GM21360 (cell line): ENCODE measurements around the gene TMEM179.

Source experiments
- ATAC-seq: cut with Tn5 transposase; IDR thresholded peaks from one replicate; pipeline ENCODE4 v1.9.1; 2021; ENCODE audit warnings: mild to moderate bottlenecking, moderate library complexity; ENCODE audit not compliant: unreplicated experiment

Gene TMEM179

GRCh38 chr14:104600141-104600643, 4.4 kb downstream of the TMEM179 start:
- no peak for ATAC-seq

GRCh38 chr14:104599446-104599845, 5.1 kb downstream of the TMEM179 start:
- no peak for ATAC-seq

DNA sequence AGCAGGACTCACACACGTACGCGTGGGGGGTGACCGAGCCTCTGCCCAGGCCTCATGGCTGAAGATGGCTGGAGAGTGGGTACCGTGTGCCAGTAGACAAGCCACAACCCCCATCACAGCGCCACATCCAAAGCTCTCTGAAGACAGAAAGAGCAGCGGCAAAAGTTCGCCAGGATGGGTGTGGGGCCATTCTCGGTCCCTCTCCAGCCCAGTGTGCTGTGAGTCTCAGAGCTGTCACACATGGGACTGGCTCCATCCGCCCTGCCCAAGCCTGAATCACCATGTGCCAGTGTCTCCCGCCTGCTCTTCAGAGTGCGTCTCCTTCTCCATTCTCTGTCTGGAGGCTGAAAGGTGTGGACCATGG, 5.7 kb downstream of the TMEM179 start:
- ATAC-seq = no peak

DNA sequence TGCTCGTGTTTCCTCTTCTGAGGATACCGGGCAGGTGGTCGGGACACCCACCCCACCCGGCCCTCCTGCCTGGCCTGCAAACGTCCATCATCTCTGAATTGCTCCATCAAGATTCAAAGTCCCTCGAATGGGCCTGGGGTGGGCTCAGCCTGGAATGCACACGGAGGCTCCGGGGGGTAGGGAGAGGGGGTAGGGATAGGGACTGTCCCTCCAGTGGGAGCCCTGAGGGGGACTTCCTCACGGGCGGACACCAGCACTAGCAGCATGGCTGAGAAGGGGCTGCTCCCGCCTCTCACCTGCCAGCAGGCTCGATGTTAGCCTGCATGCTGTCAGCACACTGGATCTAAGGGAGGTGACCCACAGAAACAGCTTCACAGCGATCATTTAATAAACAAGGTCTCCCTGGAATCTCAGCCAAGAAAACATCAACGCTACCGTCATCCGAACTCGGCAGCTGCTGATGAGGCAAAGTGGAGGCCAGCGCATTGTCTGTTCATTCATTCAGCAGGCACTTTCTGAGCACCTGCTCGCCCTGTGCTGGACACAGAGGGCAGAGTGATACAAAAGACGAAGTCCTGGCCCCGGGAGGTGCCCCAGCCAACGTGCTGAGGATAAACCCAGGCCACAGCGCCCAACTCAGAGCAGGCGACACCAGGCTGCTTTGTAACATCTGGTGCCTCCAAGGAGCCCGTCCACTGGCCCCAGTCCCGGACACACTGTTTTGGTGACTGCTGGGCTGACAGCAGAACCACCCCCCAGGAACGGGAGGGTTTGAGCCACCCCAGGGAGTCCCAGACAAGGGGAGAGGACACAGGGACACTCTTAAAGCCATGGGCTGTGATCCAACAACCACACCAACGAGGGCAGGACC, 6.3 kb downstream of the TMEM179 start:
- ATAC-seq = no peak

DNA sequence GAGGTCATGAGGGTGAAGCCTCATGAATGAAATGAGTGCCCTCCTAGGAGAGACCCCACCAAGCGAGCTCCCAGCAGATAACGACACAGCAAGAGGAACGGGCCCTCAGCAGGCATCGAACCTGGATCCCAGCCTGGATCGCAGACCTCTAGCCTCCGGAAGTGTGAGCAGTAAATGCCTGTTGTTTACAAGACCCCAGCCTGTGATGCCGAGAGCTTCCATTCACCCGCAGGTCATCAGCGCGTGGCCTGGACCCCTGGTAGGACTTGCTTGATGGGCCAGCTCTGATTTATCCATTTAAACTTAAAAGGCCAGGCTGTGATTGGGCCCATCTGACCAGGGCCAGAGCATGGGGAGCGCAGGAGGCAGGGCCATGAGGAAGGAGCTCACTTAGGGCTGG, 7.0 kb downstream of the TMEM179 start:
- no peak for ATAC-seq

DNA sequence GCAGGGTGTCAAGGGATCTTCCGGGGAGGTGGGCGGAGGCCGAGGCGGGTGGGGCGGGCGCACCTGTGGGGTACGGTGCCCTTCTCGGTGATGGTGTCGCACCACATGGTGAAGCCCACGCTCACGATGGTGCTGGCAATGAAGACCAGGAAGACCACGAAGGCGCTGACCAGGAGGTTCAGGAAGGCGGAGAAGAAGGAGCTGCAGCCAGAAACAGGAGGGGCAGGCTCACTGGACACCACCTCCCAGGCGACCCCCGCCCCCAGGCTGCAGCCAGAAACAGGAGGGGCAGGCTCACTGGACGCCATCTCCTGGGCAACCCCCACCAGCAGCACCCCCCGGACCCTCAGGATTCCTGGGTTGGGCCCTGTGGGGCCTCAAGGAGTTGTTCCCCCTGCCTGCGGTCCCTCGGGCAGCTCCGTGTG, 7.6 kb downstream of the TMEM179 start:
- ATAC-seq = no peak

GRCh38 chr14:104596451-104596918, 8.1 kb downstream of the TMEM179 start:
- no peak for ATAC-seq

GRCh38 chr14:104595911-104596450, 8.6 kb downstream of the TMEM179 start:
- ATAC-seq = no peak

- no peak for ATAC-seq
These were observed 9.4 kb downstream of the TMEM179 start for GRCh38 chr14:104595116-104595675.

DNA sequence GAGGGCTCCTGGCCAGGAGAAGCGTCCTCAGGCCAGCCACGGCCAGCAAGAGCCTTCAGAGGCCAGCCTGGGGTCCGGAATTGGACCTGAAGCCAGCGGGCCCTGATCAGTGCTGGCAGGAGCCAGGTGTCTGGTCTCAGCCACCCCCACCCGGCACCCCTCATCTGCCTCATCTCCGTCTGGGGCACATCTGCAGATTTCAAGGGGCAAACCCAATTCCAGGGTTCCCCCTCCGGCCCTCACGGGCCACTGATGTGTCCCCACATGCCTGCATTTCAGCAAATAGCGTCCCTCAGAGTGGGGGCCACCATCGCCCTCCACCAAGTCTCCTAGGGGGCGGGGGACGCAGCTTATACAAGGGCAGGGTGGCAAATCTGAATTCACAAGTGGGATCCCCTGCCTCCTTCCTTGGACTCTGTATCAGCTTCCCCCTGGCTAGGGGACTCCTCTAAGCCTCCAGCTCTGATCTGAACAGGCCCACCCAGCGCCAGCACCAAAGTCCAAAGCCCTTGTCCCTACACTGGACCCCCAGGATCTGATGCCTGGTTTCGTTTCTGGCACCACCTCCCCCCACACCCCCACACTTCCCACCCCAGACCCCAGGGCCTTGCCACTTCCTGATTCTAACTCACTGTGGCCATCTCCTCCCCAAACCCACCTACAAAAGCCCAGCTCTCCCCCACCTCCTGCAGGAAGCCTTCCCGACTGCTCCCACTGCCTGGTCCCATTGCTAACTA, 10.1 kb downstream of the TMEM179 start:
- no peak for ATAC-seq

DNA sequence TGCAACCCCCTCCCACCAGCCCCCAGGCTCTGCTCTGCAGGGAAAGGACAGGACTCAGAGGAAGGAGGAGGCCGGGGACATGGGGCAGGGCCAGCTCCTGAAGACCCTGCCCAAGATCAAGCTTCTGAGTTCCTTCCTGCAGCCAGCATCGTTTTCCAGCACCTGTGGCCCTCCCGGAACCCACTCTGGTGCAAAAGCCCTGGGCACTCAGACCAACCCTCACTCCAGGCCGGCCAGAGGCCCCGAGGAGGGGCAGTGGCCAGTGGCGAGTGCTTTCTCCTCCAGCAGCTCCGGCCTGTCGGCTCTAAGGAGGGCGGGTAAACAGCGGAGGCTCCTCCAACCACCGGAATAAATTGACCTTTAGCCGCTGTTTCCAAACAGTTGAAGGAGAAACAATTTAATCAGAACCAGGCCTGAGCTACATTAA, 10.8 kb downstream of the TMEM179 start:
- ATAC-seq = no peak

DNA sequence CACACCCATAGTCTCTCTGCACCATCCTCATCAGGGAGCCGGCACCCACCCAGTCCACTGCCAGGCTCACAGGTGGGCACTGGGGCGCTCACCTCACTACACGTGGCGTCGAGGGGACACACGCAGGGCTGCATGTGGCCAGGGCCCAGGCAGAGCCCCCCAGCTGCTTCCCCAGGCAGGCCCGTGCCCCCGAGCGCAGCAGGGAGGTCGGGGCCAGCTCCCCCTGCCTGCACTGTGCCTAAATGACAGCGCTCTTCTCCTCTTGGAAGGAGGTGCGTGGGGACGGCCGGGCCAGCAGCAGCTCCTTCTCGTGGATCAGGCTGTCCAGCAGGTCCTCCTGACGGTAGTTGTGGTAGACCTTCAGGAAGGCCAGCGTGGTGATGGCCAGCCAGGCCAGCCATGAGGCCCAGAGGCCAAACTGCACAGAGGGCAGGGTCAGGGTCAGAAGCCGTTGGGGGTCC, 11.3 kb downstream of the TMEM179 start:
- ATAC-seq = no peak

DNA sequence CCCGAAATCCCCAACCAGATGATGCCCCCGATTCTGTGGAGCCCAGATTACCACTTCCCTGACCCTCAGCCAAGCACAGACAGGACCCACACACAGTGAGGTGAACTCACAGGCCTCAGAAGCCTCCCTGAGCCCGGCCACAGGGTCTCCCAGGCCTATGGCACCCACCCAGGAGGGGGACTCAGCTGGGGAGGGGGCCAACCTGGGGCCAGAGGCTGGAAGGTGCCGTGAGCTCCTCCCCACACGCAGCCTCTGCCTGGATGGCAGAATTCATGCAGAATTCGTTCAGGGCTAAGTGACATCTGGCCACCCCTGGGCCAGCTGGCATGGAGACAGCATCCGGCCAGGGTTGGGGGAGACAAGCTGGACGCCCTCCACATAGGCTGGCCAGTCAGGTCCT, 11.8 kb downstream of the TMEM179 start:
- no peak for ATAC-seq

- no peak for ATAC-seq
These were observed 12.3 kb downstream of the TMEM179 start for GRCh38 chr14:104592292-104592672.

- no peak for ATAC-seq
These were observed 12.9 kb downstream of the TMEM179 start for GRCh38 chr14:104591506-104592291.

DNA sequence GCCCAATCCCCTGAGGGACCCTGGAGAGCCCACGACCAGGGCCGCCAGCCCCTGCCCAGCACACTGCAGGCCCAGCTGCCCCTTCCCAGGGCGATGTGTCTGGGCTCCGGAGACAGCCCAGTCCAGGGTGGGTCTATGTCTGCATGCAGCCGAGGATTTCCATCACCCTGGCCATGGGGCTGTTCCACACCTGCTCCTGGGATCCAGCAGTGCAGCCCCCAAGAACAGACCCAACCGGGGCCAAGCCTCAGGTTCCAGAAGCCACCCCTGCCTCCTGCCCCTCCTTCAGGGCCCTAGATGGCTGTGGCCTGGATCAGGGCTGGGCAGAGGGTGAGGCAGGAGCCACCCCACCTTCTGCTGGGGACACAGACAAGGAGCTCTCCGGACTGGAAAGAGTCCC, 13.5 kb downstream of the TMEM179 start:
- no peak for ATAC-seq

GRCh38 chr14:104590240-104590965, 14.2 kb downstream of the TMEM179 start:
- no peak for ATAC-seq

DNA sequence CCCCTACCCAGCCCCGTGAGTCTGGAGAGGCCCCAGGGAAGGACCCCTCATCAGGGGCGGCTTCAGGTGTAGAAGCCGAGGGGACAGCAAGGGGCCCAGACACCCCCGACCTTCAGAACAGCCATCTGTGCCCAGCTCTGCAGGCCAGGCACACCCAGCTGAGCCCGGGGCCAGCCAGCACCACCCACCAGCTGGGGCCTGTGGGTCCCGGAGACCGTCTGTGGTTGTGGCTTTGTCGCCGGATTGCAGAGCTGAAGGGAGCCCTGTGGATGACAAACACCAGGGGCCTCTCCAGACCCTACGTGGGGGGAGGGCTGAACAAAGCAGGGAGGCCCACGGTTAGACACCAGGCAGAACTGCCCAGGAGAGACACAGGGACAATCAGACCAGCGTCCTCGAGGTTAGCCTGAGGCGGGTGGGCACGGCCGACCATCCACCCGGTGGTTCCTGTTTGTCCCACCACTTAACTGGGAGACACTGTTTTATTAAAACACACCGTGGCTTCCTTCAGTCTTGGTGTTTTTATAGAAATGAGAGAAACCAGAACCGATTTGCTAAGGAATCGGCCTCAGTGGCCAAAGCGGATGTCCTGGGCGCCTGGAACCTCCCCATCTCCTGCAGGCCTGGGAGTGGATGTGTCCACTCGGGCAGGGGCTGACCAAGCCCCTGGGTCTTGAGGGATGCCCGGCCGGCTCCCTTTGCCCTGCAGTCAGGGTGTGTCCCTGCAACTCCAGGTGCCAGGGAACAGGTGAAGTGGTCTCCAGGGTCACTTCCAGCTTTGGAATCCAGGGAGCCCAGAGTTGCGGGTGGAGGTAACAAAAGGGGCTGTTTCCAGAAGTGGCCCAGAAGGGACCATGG, 15.0 kb downstream of the TMEM179 start:
- no peak for ATAC-seq
